Kidney glomerular epithelial cell (primary cell): Measurements from ENCODE around the gene RUNX1.
A peak's percentile ranks its signal among the peaks of the same experiment; 100 is the strongest.

ENCODE experiments used
- DNase-seq: peaks from one replicate; lab custom pipeline; 2025; lab: John Stamatoyannopoulos, UW

The RUNX1 gene

DNA sequence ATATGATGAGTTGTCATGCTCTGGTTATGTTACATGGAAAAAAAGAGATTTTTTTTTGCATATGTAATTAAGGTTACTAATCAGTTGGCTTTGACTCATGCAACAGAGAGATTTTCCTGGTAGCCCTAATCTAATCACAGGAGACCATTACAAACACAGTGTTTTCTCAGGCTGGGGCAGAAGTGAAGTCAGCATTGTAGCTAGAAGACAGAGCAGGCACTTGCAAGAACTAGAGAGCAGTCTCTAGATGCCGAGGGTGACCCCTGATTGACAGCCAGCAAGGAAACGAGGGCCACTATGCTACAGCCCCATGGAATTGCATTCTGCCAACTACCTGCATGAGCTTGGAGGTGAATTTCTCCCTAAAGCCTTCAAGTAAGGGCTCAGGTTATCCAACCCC is 151.3 kb downstream of the RUNX1 start:
- no peak for DNase-seq

DNA sequence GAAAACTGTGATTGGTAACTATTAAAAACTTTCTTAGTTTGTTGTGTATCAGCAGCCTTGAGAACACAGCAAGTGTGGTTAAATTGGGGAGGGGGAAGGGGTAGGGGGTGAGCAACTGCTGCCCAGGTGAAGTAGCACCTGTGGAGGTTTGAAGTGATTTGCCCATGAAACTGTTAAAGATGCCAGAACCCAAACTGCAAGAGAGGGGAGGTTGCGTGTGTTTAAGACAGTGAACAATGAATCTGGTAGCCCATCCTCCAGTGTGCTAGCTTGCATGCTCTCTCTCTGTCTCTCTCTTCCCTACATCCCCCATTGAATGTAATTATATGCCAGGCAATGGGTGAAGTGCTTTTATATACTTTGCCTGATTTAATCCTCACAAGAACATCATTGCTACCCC is 154.7 kb downstream of the RUNX1 start:
- DNase-seq: no peak

DNA sequence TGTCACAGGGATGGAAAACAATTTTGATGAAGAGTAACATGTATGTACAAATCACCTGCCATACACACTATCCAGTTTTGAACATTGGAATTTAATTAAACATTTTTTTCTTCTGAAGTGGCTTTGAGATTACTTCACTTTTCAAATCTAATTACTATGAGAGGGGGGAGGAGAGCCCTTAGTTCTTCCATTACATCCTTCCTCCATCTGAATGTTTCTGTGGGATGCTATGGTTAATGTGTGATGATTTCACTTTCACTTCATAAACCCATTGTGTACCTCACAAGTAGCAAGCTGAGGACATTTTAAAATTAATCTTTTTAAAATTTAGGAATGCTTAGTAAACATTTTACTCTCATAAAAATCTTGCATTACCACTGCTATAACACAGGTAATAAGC is 156.9 kb downstream of the RUNX1 start:
- peak; percentile 15 for DNase-seq

DNA sequence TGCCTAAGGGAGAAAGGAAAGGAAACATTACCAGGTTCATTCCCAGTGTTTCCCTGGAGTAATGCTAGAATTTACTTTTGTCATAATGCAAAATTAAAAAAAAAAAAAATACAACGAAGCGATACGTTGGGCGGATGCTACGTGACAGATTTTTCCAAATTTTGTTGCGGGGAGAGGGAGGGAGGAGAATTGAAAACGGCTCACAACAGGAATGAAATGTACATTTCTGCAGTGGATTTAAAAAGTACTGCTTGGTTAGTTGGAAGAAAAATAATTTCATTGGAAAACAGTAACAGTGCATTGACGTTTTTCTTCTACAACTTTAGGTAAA is 157.5 kb downstream of the RUNX1 start:
- no peak for DNase-seq

DNA sequence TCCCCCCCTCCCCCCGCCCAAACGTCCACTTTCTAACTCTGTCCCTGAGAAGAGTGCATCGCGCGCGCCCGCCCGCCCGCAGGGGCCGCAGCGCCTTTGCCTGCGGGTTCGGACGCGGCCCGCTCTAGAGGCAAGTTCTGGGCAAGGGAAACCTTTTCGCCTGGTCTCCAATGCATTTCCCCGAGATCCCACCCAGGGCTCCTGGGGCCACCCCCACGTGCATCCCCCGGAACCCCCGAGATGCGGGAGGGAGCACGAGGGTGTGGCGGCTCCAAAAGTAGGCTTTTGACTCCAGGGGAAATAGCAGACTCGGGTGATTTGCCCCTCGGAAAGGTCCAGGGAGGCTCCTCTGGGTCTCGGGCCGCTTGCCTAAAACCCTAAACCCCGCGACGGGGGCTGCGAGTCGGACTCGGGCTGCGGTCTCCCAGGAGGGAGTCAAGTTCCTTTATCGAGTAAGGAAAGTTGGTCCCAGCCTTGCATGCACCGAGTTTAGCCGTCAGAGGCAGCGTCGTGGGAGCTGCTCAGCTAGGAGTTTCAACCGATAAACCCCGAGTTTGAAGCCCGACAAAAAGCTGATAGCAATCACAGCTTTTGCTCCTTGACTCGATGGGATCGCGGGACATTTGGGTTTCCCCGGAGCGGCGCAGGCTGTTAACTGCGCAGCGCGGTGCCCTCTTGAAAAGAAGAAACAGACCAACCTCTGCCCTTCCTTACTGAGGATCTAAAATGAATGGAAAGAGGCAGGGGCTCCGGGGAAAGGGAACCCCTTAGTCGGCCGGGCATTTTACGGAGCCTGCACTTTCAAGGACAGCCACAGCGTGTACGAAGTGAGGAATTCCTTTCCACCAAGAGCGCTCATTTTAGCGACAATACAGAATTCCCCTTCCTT is 158.1 kb downstream of the RUNX1 start:
- peak; percentile 16 for DNase-seq

DNA sequence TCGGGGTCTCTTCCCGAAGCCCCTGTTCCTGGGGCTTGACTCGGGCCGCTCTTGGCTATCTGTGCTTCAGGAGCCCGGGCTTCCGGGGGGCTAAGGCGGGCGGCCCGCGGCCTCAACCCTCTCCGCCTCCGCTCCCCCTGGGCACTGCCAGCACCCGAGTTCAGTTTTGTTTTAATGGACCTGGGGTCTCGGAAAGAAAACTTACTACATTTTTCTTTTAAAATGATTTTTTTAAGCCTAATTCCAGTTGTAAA is 158.7 kb downstream of the RUNX1 start:
- no peak for DNase-seq

DNA sequence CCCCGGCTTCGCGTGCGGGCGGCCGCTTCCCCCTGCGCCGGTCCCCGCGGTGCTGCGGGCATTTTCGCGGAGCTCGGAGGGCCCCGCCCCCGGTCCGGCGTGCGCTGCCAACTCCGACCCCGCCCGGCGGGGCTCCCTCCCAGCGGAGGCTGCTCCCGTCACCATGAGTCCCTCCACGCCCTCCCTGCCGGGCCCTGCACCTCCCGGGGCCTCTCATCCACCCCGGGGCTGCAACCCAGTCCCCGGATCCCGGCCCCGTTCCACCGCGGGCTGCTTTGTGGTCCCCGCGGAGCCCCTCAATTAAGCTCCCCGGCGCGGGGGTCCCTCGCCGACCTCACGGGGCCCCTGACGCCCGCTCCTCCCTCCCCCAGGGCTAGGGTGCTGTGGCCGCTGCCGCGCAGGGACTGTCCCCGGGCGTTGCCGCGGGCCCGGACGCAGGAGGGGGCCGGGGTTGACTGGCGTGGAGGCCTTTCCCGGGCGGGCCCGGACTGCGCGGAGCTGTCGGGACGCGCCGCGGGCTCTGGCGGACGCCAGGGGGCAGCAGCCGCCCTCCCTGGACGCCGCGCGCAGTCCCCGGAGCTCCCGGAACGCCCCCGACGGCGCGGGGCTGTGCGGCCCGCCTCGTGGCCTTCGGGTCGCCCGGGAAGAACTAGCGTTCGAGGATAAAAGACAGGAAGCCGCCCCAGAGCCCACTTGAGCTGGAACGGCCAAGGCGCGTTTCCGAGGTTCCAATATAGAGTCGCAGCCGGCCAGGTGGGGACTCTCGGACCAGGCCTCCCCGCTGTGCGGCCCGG is 159.2 kb downstream of the RUNX1 start:
- peak; percentile 27 for DNase-seq

DNA sequence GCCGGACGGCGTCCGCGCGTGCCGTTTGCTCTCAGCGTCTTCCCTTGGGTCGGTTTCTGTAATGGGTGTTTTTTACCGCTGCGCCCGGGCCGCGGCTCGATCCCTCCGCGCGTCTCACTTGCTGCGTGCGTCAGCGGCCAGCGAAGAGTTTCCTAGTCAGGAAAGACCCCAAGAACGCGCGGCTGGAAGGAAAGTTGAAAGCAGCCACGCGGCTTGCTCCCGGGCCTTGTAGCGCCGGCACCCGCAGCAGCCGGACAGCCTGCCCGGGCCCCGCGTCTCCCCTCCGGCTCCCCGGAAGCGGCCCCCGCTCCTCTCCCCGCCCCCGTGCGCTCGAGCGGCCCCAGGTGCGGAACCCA is 159.8 kb downstream of the RUNX1 start:
- peak; percentile 4 for DNase-seq

DNA sequence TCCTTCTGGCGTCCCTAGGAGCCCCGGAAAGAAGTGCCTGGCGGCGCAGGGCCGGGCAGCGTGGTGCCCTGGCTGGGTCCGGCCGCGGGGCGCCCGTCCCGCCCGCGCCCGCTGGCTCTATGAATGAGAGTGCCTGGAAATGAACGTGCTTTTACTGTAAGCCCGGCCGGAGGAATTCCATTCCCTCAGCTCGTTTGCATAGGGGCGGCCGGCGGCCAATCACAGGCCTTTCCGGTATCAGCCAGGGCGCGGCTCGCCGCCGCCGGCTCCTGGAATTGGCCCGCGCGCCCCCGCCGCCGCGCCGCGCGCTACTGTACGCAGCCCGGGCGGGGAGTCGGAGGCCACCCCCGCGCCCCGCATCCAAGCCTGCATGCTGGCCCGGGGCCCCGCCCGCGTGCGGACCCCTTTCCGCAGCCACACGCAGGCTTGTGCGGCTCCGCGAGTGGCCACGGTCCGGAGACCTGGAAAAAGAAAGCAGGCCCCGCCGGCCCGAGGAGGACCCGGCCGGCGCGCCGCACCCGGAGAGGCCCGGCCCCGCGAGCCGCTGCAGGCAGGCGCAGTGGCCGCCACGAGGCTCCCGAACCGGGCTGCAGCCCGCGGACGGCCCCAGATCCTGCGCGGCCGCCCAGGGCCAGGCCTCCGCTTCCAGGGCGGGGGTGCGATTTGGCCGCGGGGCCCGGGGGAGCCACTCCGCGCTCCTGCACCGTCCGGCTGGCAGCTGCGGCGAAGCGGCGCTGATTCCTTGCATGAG is 160.4 kb downstream of the RUNX1 start:
- DNase-seq: peak; percentile 96

DNA sequence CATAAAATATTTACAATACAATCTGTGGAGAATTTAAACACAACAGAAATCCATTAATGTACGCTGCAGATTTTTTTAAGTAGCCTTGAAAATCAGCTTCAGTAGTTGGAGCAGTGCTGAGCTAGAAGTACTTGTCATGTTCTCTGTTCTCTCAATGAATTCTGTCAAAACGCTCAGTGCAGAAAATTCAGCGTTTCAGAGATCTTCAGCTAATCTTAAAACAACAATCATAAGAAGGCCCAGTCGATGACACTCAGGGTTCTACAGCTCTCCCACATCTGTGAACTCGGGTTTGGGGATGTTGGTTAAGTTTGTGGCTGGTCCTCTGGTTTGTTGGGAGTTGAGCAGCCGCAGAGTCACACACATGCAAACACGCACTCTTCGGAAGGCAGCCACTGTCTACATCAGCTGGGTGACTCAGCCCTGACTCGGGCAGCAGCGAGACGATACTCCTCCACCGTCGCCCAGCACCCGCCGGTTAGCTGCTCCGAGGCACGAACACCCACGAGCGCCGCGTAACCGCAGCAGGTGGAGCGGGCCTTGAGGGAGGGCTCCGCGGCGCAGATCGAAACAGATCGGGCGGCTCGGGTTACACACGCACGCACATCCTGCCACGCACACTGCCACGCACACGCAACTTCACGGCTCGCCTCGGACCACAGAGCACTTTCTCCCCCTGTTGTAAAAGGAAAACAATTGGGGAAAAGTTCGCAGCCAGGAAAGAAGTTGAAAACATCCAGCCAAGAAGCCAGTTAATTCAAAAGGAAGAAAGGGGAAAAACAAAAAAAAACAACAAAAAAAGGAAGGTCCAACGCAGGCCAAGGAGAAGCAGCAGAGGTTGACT is 161.2 kb downstream of the RUNX1 start:
- DNase-seq: peak; percentile 90

DNA sequence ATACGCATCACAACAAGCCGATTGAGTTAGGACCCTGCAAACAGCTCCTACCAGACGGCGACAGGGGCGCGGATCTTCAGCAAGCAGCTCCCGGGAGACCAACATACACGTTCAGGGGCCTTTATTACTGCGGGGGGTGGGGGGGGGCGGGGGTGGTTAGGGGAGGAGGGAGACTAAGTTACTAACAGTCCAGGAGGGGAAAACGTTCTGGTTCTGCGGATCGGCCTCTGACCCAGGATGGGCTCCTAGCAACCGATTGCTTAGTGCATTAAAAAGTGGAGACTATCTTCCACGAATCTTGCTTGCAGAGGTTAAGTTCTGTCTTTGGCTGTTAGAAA is 162.0 kb downstream of the RUNX1 start:
- peak; percentile 51 for DNase-seq

DNA sequence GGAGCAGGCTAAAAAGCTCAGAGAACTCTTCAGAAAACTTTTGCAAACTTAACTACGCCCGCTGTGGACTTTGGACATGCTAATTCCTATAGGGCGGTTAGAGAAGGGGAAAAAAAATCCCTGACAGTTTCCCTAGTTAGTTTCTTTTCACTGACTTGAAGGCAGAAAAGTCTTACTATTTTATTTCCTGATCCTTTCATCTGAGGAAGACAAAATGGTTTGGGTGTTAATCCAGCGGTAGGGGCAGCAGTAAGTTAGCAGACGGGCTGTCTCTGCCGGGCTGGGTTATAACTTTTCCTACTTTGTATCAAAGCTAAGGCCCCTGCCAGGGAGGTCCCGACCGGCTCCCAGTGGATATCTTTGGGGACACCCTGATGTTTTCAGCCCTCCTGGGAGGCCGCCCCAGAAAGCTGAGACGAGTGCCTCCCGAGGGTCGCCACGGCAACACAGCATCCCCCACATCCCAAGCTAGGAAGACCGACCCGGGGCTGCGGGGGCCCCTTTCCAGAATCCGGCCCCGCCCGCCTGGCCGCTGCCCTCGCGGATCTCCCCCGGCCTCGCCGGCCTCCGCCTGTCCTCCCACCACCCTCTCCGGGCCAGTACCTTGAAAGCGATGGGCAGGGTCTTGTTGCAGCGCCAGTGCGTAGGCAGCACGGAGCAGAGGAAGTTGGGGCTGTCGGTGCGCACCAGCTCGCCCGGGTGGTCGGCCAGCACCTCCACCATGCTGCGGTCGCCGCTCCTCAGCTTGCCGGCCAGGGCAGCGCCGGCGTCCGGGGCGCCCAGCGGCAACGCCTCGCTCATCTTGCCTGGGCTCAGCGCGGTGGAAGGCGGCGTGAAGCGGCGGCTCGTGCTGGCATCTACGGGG is 162.6 kb downstream of the RUNX1 start:
- DNase-seq: no peak

DNA sequence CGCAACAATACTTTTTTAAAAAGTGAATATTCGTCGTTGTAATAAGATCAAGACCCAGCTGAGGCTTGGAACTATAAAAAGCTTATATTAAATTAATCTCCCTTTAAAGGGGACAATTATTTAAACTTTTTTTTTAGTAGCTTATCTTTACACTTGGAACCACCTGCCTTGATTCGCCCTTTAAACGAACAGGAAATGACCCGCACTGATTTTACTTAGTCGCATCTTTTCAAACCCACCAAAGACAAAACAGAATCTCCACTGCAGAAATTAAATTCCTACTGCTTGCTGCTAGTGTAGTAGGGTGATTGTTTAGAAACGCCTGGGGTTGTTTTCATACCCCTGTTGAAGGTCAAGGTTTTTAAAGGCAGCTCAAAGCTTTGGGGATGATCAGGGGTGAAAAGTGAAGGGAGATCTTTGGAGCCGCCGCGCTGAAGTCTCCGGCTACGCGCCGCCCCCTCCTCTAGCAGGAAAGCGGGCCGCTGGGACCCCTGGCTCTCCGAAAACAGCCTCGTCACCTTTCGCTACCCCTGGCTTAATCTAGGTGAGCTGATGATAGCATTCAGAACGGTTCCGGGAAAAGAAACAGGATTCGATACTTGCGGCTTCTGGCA is 163.4 kb downstream of the RUNX1 start:
- DNase-seq: peak; percentile 26

DNA sequence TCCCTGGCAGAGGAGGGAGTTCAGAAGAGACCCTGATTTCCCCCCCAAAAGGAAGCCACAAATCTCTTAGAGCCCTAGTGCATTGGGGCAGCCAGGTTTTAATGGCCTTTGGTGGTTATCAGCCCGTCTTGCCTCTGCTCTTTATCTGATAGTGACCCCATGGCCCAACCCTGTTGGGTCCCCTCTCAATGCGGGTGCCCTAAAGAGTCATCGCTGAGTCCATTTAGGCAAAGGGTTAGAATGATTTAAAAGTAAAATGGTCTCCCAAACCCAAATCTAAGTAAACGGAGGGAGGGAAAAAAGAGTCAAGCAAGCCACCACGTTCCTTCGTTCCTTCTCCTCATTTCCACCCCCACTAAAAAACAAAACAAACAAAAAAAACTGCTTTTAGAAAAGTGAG is 164.0 kb downstream of the RUNX1 start:
- peak; percentile 17 for DNase-seq

DNA sequence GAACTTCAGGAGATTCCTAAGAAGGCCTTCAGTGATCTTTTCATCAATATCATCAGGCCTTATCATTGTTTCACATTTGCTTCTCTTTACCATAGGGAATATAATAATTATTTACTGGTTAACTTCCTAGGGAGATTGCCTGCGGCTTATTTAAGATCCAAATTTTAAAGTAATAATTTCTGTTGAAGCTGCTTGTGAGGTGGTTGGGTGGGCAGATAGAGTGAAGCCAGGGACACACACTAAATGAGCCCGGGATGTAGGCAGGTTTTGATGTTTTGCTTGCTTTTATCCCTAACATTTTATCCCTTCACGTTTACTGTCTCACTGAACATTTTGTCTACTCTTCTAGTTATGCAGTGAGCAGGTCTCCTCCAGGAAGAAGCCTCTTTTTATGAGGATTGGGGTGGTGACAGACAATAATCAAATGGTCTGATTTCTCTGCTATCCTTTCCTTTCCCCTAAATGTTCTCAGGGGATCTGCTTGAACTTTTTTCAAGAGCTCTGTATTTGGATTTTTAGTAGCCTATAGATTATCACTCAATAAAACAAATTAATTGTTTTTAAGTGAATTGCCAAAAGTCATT is 164.7 kb downstream of the RUNX1 start:
- DNase-seq: peak; percentile 5

DNA sequence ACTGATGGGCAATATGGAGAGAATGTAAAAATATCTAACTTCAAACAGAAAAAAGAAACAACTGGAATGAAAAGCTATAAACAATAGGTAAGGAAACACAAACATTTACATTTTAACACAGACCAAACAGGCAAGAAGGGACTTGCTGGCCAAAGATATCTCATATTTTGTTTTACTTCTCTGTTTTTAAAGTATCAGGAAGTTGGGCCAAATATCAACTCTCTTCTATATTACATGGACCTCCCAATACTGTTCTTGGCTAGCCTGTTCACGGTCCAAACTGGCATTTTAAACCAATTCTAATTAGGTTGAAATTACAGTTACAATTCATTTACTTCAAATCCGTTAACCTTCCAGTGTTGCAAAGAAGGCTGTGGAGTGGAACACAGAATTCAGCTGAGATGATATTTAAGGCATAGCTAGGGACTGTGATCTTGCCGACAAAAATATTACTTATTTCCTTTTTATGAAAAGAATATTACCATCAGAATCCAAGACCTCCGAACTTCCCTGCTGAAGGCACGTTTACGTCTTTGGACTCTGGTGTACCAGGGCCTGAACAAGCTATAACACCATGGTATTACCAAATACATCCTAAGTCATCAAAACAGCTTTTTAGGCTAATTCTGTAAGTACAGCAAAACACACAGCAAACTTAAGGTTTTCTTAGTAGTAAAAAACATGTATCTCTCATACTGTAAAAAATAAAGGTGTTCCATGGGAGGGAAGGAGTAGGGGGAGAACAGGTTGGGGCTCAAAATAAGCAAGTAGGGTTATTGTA is 165.4 kb downstream of the RUNX1 start:
- DNase-seq: peak; percentile 12

DNA sequence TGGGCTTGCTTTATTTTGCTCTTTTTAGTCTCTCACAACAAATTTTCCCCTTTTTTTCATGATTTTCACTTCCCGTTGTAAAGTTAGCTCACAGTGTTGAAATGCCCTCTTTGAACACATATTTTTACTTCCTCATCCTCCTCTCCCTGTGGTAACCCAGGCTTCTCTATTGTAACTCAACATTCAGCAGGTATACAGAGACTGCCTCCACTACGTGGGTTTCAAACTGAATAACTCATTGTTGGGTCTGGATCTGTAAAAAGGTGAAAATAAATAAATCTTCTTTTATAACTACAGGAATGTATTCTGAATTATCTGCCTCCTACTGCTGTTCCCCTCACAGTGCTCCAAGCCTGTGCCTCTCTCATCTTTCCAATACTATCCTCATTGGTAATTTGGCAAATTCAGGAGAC is 166.4 kb downstream of the RUNX1 start:
- peak; percentile 14 for DNase-seq

DNA sequence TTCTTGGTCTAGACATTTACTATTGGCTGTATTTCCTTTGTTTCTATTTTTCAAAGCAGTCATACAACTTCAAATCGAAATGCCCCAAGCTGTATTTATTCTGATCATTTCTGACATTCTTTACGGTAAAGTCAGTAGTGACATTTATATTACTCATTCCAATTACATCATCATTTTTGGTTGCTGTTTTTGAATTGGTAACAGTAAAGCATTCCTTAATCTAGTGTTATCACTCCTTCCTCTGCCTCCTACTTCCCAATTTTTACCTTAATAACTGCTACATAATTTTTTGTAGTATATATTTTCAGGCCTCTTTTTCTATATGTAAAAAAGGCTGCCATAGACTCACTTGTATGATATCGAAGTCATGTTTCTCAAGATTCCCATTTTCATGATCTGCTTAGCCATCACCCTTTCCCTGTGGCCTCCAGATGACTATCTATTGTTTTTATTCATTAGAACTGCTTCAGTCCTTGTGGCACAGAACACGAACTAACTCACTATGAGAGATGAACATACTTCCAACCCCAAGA is 167.2 kb downstream of the RUNX1 start:
- DNase-seq: peak; percentile 87

DNA sequence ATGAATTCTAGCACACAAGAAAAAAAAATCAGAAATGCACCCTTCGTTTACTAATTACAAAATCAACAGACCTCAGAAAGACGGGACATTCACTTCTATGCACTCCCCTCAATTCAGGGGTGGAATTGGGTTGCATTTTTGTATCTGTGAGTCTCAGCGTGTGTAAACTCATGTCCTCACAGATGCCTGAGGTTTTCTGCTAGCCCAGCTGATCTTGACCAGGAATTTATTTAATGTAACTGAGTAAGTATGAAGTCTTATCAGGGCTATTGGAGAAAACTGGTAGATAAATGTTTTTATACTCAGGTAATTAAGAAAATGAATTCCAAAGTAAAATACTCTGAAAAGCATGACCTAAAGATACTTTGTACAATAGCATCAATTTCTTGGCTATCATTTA is 167.7 kb downstream of the RUNX1 start:
- DNase-seq: peak; percentile 80
